DOHH2 (cell line): ENCODE data around the gene KDM5B.

Experiments
- H3F3A ChIP-seq: fragments of 200-600 bp; sonication (generic), shearing (Covaris generic); 2 replicates; pipeline ENCODE4 v1.6.0; 2016; ENCODE audit warnings: antibody characterized with exemption, mild to moderate bottlenecking; ENCODE audit not compliant: control insufficient read depth, insufficient read depth
- H3K27ac ChIP-seq: fragments of 200-600 bp; sonication (generic); 2 replicates; pipeline ENCODE4 v1.5.1; 2014; ENCODE audit warnings: low read depth, mild to moderate bottlenecking, low read length, moderate library complexity
- H3K27me3 ChIP-seq: fragments of 200-600 bp; sonication (generic); 2 replicates; pipeline ENCODE4 v1.6.1; 2014; ENCODE audit warnings: mild to moderate bottlenecking, low read length, mixed read lengths; ENCODE audit not compliant: control insufficient read depth
- H3K36me3 ChIP-seq: fragments of 200-600 bp; sonication (generic); 2 replicates; pipeline ENCODE4 v1.6.1; 2014; ENCODE audit warnings: mild to moderate bottlenecking, low read length, moderate library complexity, mixed read lengths; ENCODE audit not compliant: control insufficient read depth
- H3K4me1 ChIP-seq: fragments of 200-600 bp; sonication (generic); 2 replicates; pipeline ENCODE4 v1.6.1; 2014; ENCODE audit warnings: mild to moderate bottlenecking, low read length, mixed read lengths; ENCODE audit not compliant: control insufficient read depth
- H3K4me2 ChIP-seq: fragments of 200-600 bp; sonication (generic); 2 replicates; pipeline ENCODE4 v1.6.0; 2014; ENCODE audit warnings: mild to moderate bottlenecking, low read length, moderate library complexity
- H3K4me3 ChIP-seq: fragments of 200-600 bp; sonication (generic); 2 replicates; pipeline ENCODE4 v1.5.1; 2014; ENCODE audit warnings: mild to moderate bottlenecking, low read length, mixed read lengths
- H3K79me2 ChIP-seq: fragments of 200-600 bp; sonication (generic); 2 replicates; pipeline ENCODE4 v1.6.1; 2014; ENCODE audit warnings: mild to moderate bottlenecking, low read length, mixed read lengths; ENCODE audit not compliant: control insufficient read depth
- H3K9me2 ChIP-seq: fragments of 200-600 bp; sonication (generic); replicated peaks from 2 replicates; pipeline ENCODE4 v1.6.1; 2014; ENCODE audit warnings: mild to moderate bottlenecking, low read length, mixed read lengths; ENCODE audit not compliant: control insufficient read depth
- H3K9me3 ChIP-seq: fragments of 200-600 bp; sonication (generic); 2 replicates; pipeline ENCODE4 v1.6.1; 2014; ENCODE audit warnings: antibody characterized with exemption, low read length, mixed read lengths; ENCODE audit not compliant: control insufficient read depth, insufficient read depth
- H4K20me1 ChIP-seq: fragments of 200-600 bp; sonication (generic); 2 replicates; pipeline ENCODE4 v1.6.0; 2014; ENCODE audit warnings: low read depth, mild to moderate bottlenecking, antibody characterized with exemption, low read length, moderate library complexity; ENCODE audit not compliant: control insufficient read depth, insufficient read depth
- CTCF ChIP-seq: fragments of 200-600 bp; sonication (generic); IDR thresholded peaks from one replicate; pipeline ENCODE4 v1.5.1; 2014; ENCODE audit warnings: antibody characterized with exemption, mild to moderate bottlenecking, low read depth, low read length; ENCODE audit not compliant: poor library complexity, severe bottlenecking
- EZH2phosphoT487 ChIP-seq: fragments of 200-600 bp; sonication (generic); IDR thresholded peaks from 2 replicates; pipeline ENCODE4 v1.6.1; 2017; ENCODE audit warnings: borderline replicate concordance, mild to moderate bottlenecking, antibody characterized with exemption, low read length, moderate library complexity, mixed read lengths

KDM5B gene

DNA sequence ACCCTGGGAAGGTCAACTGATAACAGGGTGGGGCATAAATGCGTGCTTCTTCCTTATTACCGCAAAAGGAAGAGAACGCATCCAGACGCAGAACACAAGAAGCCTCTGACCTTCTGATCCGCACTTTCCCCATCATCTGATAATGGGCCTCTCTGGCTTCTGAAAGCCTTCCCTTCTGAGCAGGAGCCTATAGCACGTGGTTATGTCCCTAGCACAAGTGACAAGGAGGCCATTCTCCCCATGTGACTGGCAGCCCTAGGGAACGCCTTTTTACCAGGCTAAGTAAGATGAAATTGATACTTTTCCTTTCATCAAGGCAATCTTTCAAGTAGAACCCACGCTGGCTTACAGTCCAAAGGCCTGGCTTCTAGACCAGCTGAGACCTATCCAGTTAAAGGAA, 46.6 kb upstream of the KDM5B start:
- H3K9me3 ChIP-seq = no peaks in the 10 kb centered on the region
- H3K27ac ChIP-seq = no peak overlapping the region
- H3K4me3 ChIP-seq = no peak overlapping the region
- H3K36me3 ChIP-seq = no peaks in the 10 kb centered on the region
- H3K4me1 ChIP-seq = peaks cover 15% of the 10 kb centered on the region
- TF ChIP-seq CTCF (no peak), EZH2phosphoT487 (no peak)
- H3F3A ChIP-seq = no peaks in the 10 kb centered on the region
- no peaks in the 10 kb centered on the region for H3K9me2 ChIP-seq
- H3K4me2 ChIP-seq = no peak overlapping the region
- H3K79me2 ChIP-seq = no peaks in the 10 kb centered on the region
- no peaks in the 10 kb centered on the region for H4K20me1 ChIP-seq
- no peaks in the 10 kb centered on the region for H3K27me3 ChIP-seq

DNA sequence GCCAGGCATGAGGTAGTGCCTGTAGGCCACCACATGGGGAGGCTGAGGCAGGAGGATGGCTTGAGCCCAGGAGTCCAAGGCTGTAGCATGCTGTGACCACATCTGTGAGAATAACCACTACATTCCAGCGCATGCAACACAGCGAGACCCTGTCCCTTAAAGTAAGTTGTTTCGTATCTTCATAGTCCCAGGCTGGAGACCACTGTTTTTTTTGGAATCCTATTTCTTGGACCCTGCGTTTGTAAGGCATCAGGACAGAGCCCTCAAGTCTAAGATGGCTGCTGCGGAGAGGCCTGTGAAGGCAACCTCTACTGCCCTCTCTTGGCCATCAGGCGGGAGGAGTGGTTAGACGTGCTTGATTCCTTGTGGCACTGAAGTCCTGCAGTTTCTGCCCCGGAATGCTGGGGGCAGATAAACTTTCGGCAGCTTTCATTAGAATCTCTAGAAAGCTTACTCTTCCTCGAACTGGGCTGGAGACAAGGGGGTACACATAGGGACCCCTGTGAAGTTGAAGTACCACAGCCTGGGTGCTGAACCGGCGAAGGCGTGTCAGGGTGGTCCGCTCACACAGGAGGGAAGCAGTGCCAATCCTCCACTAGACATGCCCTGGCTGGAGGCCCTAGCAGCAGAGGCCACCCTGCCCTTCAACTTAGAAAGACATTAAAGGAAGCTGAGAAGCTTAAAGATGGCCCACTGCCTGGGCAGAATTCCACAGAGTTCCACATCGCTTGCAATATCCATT, 44.1 kb upstream of the KDM5B start:
- Histone ChIP-seq H3K79me2 (no peaks in the 10 kb centered on the region), H3K36me3 (no peaks in the 10 kb centered on the region)

GRCh38 chr1:202850593-202851362, 42.6 kb upstream of the KDM5B start:
- H3K4me2 ChIP-seq = peak overlapping the region; percentile 60
- peak overlapping the region; percentile 24 for H3K27ac ChIP-seq
- H3K79me2 ChIP-seq = no peaks in the 10 kb centered on the region
- H4K20me1 ChIP-seq = no peaks in the 10 kb centered on the region
- H3K9me2 ChIP-seq = no peaks in the 10 kb centered on the region
- no peaks in the 10 kb centered on the region for H3K36me3 ChIP-seq
- H3K4me1 ChIP-seq = peaks cover 34% of the 10 kb centered on the region
- peak overlapping the region; percentile 41 for H3K4me3 ChIP-seq
- no peaks in the 10 kb centered on the region for H3K9me3 ChIP-seq
- H3F3A ChIP-seq = no peaks in the 10 kb centered on the region
- TF ChIP-seq CTCF (no peak), EZH2phosphoT487 (no peak)
- no peaks in the 10 kb centered on the region for H3K27me3 ChIP-seq

More for the DNA sequence above, 44.1 kb upstream of the KDM5B start:
- TF ChIP-seq EZH2phosphoT487 = no peak
- TF ChIP-seq CTCF = peak; percentile 70
- no peak overlapping the region for H3K4me3 ChIP-seq
- no peaks in the 10 kb centered on the region for H3F3A ChIP-seq
- H4K20me1 ChIP-seq = no peaks in the 10 kb centered on the region
- H3K9me2 ChIP-seq = no peaks in the 10 kb centered on the region
- H3K9me3 ChIP-seq = no peaks in the 10 kb centered on the region
- no peak overlapping the region for H3K4me2 ChIP-seq
- peaks cover 34% of the 10 kb centered on the region for H3K4me1 ChIP-seq
- H3K27me3 ChIP-seq = no peaks in the 10 kb centered on the region
- H3K27ac ChIP-seq = no peak overlapping the region
